Aortic smooth muscle cell (primary cell): ENCODE data around the gene SNAI3. TPM values are rescaled to one million over a fixed set of nuclear protein-coding genes. Genes with fewer than 3 reads are reported as not detected.

Experiments
- total RNA-seq: library from RNA; depleted of rRNA; stranded (reverse); fragments of >200 nt; gene quantifications from 2 replicates; pipeline ENCODE4 v1.2.3, GENCODE V29; 2014

SNAI3 gene
- not detected in 2 replicates for total RNA-seq

DNA sequence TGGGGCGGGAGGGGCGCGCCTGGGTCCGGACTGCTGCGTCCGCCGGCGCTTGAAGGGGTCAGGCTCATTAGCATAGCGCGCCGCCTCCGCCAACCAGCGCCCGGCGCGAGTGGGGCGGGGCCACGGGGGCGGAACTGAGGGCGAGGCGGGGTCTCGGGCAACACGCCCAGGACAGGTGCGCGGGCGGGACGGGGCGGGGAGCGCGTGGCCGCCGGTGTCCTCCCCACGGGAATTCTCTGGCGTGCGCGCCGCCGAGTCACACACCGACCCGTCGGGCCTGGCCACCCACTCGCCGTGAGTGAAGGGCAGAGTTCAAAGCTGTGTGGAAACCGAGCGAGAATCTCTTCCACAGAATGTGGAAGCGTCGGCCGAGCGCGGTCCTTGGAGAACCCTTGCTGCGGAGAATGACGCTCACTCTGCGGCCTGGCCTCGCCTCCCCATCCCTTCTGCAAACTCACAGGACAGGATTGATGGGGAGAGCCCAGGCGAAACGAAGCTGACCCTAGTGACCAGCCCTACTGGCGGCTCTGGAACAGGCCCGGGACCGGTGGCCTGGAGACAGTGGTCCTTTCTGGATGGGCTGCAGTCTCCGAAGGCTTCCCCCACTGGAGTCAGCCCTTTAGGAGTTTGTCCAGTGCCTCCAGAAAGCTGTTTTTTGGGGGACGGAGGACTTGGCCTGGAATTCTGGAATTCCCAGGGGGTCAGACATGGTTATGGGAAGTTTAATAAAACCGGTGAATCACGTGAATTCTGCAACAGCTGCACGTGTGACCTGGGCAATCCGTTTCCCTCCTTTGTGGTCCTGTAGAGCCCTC, at the start of gene SNAI3:
TSS of gene SNAI3 (minus strand) at position 69 of the 815 bp plus-strand sequence. CDS start 101 bp downstream, outside the sequence.

GRCh38 chr16:88706229-88706964, 20.1 kb upstream of the SNAI3 start, which contains the start of the genes CTU2 and RNF166:
Gene CTU2, plus strand, starts transcription at chr16:88706503. Its CDS starts 28 bp downstream, at chr16:88706531.
Gene RNF166, minus strand, starts transcription at chr16:88706408. Its CDS starts 83 bp downstream, at chr16:88706325.

GRCh38 chr16:88662843-88663606, 23.3 kb downstream of the SNAI3 start, which contains the start of gene MVD:
Gene MVD, minus strand, starts transcription at chr16:88663091. Its CDS starts 11 bp downstream, at chr16:88663080.

DNA sequence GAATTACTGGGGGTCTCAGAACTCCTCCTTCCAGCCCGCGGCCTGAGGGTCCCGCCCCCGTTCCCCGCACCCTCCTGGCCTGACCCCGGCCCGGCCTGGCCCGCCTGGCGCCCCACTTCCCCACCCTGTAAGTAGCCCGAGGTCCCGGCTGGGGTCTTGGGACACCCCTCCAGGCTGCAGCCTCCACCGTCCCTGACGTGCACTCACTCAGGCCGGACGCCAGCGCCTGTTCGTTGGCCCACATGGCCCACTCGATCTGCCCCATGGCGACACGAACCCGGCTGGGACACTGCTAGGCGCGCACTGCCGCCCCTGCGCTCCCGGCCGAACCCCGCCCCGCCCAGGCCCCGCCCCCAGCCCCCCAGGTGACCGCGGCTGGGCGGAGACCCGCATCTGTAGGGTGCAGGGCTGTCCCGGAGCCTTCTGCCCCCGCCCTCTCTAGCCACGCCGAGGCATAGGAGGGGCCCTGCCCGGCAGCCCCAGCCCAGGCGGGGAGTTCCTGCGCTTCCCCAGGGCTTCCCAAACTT, 35.5 kb downstream of the SNAI3 start, which contains the start of gene CYBA:
TSS of gene CYBA (minus strand) at position 305 of the 527 bp plus-strand sequence. CDS start at position 265, 40 bp downstream.

DNA sequence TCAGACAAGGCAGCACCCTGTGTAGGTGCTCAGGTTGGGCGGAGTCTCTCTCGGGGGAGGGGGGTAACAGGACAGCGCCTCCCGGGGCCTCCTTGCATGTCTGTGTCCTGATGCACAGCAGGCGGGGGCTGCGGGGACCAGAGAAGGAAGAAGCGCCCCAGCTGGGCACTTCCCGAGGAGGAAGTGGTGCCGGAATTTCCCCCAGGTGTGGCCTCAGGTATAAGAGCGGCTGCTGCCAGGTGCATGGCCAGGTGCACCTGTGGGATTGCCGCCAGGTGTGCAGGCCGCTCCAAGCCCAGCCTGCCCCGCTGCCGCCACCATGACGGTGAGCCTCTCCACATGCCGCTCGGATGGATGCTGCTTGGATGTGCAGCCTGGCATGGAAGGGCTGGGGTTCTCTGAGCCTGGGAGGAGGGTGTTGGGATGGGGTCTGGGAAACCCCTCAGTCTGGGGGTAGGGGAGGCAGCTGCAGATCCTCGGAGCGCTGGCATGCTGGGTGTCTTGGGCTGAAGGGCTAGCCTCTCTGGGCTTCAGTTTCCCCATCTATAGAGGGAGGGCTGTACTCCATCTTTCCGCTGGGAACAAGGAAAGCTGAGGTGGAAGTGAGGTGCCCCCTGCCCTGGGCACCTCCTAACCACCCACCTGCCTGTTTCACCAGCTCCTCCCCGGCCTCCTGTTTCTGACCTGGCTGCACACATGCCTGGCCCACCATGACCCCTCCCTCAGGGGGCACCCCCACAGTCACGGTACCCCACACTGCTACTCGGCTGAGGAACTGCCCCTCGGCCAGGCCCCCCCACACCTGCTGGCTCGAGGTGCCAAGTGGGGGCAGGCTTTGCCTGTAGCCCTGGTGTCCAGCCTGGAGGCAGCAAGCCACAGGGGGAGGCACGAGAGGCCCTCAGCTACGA, 47.7 kb downstream of the SNAI3 start, which contains the start of gene IL17C:
TSS of gene IL17C (plus strand) at position 250 of the 908 bp plus-strand sequence. CDS start at position 320, 70 bp downstream.

Other genes with a start within 250 kb of the SNAI3 start
- gene ZFPM1, start 233.2 kb downstream of the SNAI3 start, total RNA-seq, result 1.1 and 1.7 TPM in 2 replicates
- 9.8 and 11.6 TPM in 2 replicates for gene ZC3H18, start 116.1 kb downstream of the SNAI3 start, total RNA-seq
- not detected in 2 replicates for gene IL17C, start 47.9 kb downstream of the SNAI3 start, total RNA-seq
- gene CYBA, start 35.5 kb downstream of the SNAI3 start, total RNA-seq, result 363 and 449 TPM in 2 replicates
- 60.4 and 68.6 TPM in 2 replicates for gene MVD, start 23.4 kb downstream of the SNAI3 start, total RNA-seq
- gene RNF166, start 19.9 kb upstream of the SNAI3 start, total RNA-seq, result 8.0 and 10.4 TPM in 2 replicates
- 11.3 and 17.6 TPM in 2 replicates for gene CTU2, start 20.0 kb upstream of the SNAI3 start, total RNA-seq
- 190 and 217 TPM in 2 replicates for gene PIEZO1, start 98.7 kb upstream of the SNAI3 start, total RNA-seq
- gene CDT1, start 117.3 kb upstream of the SNAI3 start, total RNA-seq, result 5.0 and 12.3 TPM in 2 replicates
- gene APRT, start 125.4 kb upstream of the SNAI3 start, total RNA-seq, result 64.6 and 70.0 TPM in 2 replicates
- gene GALNS, start 170.4 kb upstream of the SNAI3 start, total RNA-seq, result 17.2 and 19.8 TPM in 2 replicates
- 78.0 and 90.4 TPM in 2 replicates for gene TRAPPC2L, start 170.6 kb upstream of the SNAI3 start, total RNA-seq
- not detected in 2 replicates for gene PABPN1L, start 180.2 kb upstream of the SNAI3 start, total RNA-seq